A549 treated with AZD2906 at 1 μM for 4 hours (cell line): ENCODE data around the gene C10orf105. TPM values are rescaled to one million over a fixed set of nuclear protein-coding genes. Genes with fewer than 3 reads are reported as not detected.

Experiments
- total RNA-seq: library from RNA; stranded (reverse); fragments of 200-300 nt; extraction: Qiagen RNA extraction; gene quantifications from 5 replicates; pipeline ENCODE4 v1.2.3, GENCODE V29; 2022

C10orf105 gene
- total RNA-seq, result not detected in 5 replicates

GRCh38 chr10:71719464-71720201 is at the start of gene C10orf105:
Gene C10orf105 (minus strand): TSS chr10:71719778. CDS start chr10:71716337, 3,441 bp downstream.

Other genes starting within 250 kb of the C10orf105 start
- gene VSIR, start 53.7 kb upstream of the C10orf105 start, total RNA-seq, result 25.5 to 40.9 TPM (median 39.4 TPM) in 5 replicates
- gene PSAP, start 131.5 kb upstream of the C10orf105 start, total RNA-seq, result 866 to 952 TPM (median 897 TPM) in 5 replicates
- gene CHST3, start 244.6 kb upstream of the C10orf105 start, total RNA-seq, result 49.9 to 62.3 TPM (median 61.0 TPM) in 5 replicates